H1 (cell line): Measurements from ENCODE around the gene CBLN1.

Experiments
- EP300 ChIP-seq, 2 experiments: IDR thresholded peaks; 1 replicate in 1 of 2; 2 replicates in 1 of 2; pipeline ENCODE4 v1.6.1; 2011 to 2012; ENCODE audit warnings: low read depth in 2 of 2, low read length in 2 of 2, mild to moderate bottlenecking in 2 of 2, borderline replicate concordance in 1 of 2, inconsistent platforms in 1 of 2, moderate library complexity in 1 of 2
- EZH2 ChIP-seq: fragments of 200-600 bp; sonication (generic); IDR thresholded peaks from 2 replicates; pipeline ENCODE4 v1.7.1; 2012; ENCODE audit warnings: low read depth, mild to moderate bottlenecking, moderate library complexity, low read length, inconsistent platforms; ENCODE audit not compliant: severe bottlenecking
- FOSL1 ChIP-seq: IDR thresholded peaks from 2 replicates; pipeline ENCODE4 v1.6.1; 2011; ENCODE audit warnings: mild to moderate bottlenecking, low read depth, low read length, moderate library complexity; ENCODE audit not compliant: insufficient read depth
- HDAC6 ChIP-seq: IDR thresholded peaks from one replicate; pipeline ENCODE4 v1.7.1; 2012; ENCODE audit warnings: low read depth, mild to moderate bottlenecking, inconsistent platforms, low read length, moderate library complexity
- POLR2A ChIP-seq, 2 experiments: IDR thresholded peaks; 1 replicate in 1 of 2; 2 replicates in 1 of 2; pipeline ENCODE4 v1.6.1; 2011; ENCODE audit warnings: low read depth in 2 of 2, low read length in 2 of 2, mild to moderate bottlenecking in 2 of 2; ENCODE audit errors: control extremely low read depth in 1 of 2
- RAD21 ChIP-seq, 2 experiments: IDR thresholded peaks in 1 of 2; conservative IDR thresholded peaks in 1 of 2; 2 replicates each; pipeline ENCODE4 v1.6.1; 2011; ENCODE audit warnings: low read depth in 2 of 2, low read length in 2 of 2, improper control_type of control experiment in 1 of 2, inconsistent platforms in 1 of 2, mild to moderate bottlenecking in 1 of 2, moderate library complexity in 1 of 2
- SP1 ChIP-seq: IDR thresholded peaks from 2 replicates; pipeline ENCODE4 v1.6.1; 2011; ENCODE audit warnings: low read depth, low read length
- SP4 ChIP-seq: IDR thresholded peaks from 2 replicates; pipeline ENCODE4 v1.6.1; 2012; ENCODE audit warnings: low read length, inconsistent platforms
- YY1 ChIP-seq: IDR thresholded peaks from 2 replicates; pipeline ENCODE4 v1.6.1; 2011; ENCODE audit warnings: low read depth, mild to moderate bottlenecking, low read length
- ZNF274 ChIP-seq: IDR thresholded peaks from 2 replicates; pipeline ENCODE4 v1.7.0; 2012; ENCODE audit warnings: low read length, borderline replicate concordance; ENCODE audit errors: extremely low read depth
- TF ChIP-seq, protein P1 (sequence below), 3 experiments: IDR thresholded peaks; 1 replicate in 2 of 3; 2 replicates in 1 of 3; pipeline versions ENCODE4 v1.5.1 to v1.6.1; 2011; ENCODE audit warnings: low read length in 3 of 3, mild to moderate bottlenecking in 3 of 3, inconsistent platforms in 2 of 3, low read depth in 1 of 3, moderate library complexity in 1 of 3; ENCODE audit not compliant: insufficient read depth in 1 of 3; ENCODE audit errors: control extremely low read depth in 1 of 3

DNA sequence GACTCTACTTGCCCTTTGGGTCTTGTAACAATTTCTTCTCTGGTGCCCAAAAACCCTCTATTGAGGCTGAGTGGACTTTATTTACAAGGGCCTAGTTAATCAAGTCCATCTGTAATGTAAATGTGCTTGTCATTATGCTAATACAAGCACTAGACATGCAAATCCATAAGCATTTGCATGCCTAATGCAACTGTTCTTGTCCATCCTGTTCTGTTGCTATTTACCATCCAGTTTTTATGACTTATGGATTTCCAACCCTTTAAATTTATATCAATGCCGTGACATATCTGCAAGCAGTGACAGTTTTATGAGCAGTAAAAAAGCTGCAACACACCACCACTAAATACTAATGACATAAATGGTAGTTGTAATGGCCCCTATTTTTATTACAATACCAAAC, 33.4 kb downstream of the CBLN1 start:
- TF ChIP-seq EZH2, result no peak
- TF ChIP-seq, protein P1, sequence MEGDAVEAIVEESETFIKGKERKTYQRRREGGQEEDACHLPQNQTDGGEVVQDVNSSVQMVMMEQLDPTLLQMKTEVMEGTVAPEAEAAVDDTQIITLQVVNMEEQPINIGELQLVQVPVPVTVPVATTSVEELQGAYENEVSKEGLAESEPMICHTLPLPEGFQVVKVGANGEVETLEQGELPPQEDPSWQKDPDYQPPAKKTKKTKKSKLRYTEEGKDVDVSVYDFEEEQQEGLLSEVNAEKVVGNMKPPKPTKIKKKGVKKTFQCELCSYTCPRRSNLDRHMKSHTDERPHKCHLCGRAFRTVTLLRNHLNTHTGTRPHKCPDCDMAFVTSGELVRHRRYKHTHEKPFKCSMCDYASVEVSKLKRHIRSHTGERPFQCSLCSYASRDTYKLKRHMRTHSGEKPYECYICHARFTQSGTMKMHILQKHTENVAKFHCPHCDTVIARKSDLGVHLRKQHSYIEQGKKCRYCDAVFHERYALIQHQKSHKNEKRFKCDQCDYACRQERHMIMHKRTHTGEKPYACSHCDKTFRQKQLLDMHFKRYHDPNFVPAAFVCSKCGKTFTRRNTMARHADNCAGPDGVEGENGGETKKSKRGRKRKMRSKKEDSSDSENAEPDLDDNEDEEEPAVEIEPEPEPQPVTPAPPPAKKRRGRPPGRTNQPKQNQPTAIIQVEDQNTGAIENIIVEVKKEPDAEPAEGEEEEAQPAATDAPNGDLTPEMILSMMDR (IDR thresholded peaks at IDR 0.05; ENCODE audit: control extremely low read depth in 1 of 3, insufficient read depth in 1 of 3, low read depth in 1 of 3, low read length in 3 of 3), result no peak
- no peak for TF ChIP-seq EP300 (IDR thresholded peaks at IDR 0.05; ENCODE audit: borderline replicate concordance in 1 of 2, low read depth in 2 of 2, low read length in 2 of 2)
- no peak for TF ChIP-seq HDAC6
- TF ChIP-seq RAD21 (IDR thresholded peaks at IDR 0.05 in 1 of 2, conservative IDR thresholded peaks at IDR 0.05 in 1 of 2; ENCODE audit: low read depth in 2 of 2, low read length in 2 of 2), result no peak
- no peak for TF ChIP-seq YY1
- no peak for TF ChIP-seq FOSL1
- no peak for TF ChIP-seq ZNF274
- no peak for TF ChIP-seq SP4
- TF ChIP-seq SP1, result no peak
- no peak for TF ChIP-seq POLR2A (IDR thresholded peaks at IDR 0.05; ENCODE audit: control extremely low read depth in 1 of 2, low read depth in 2 of 2, low read length in 2 of 2)
